K562 (cell line): ENCODE measurements around the gene SLC49A3. TPM values are rescaled to one million over a fixed set of nuclear protein-coding genes. Genes with fewer than 3 reads are reported as not detected.

Source experiments
- CCNT2 ChIP-seq: IDR thresholded peaks from 2 replicates; pipeline ENCODE4 v1.6.1; 2011; ENCODE audit warnings: borderline replicate concordance, low read depth, mild to moderate bottlenecking, moderate library complexity, mixed read lengths, low read length; ENCODE audit not compliant: insufficient read length; ENCODE audit errors: extremely low read depth
- DNMT1 ChIP-seq: fragments of 450-650 bp; IDR thresholded peaks from 2 replicates; pipeline ENCODE4 v1.6.1; 2016; ENCODE audit warnings: antibody characterized with exemption, mild to moderate bottlenecking
- EHMT2 ChIP-seq: fragments of 450-650 bp; IDR thresholded peaks from 2 replicates; pipeline ENCODE4 v1.6.1; 2018; ENCODE audit warnings: antibody characterized with exemption
- HNRNPUL1 ChIP-seq: fragments of 200-400 bp; formaldehyde crosslinking; IDR thresholded peaks from 2 replicates; pipeline ENCODE4 v1.6.1; 2017; ENCODE audit warnings: low read length
- IFI16 ChIP-seq: fragments of 250-450 bp; sonication (Bioruptor Pico); IDR thresholded peaks from 2 replicates; pipeline ENCODE4 v2.1.2; 2022; ENCODE audit warnings: mild to moderate bottlenecking, inconsistent platforms
- NCOA1 ChIP-seq: fragments of 450-650 bp; IDR thresholded peaks from 2 replicates; pipeline ENCODE4 v1.6.1; 2016; ENCODE audit warnings: low read depth
- POLR2B ChIP-seq: fragments of 450-650 bp; IDR thresholded peaks from 2 replicates; pipeline ENCODE4 v1.6.1; 2018; ENCODE audit warnings: low read depth; ENCODE audit not compliant: partially characterized antibody
- POLR3A ChIP-seq: IDR thresholded peaks from 2 replicates; pipeline ENCODE4 v1.6.1; 2011; ENCODE audit warnings: borderline replicate concordance, mild to moderate bottlenecking, moderate library complexity; ENCODE audit not compliant: insufficient read length, insufficient read depth; ENCODE audit errors: extremely low read depth
- PRMT5 ChIP-seq: sonication (generic); formaldehyde crosslinking; IDR thresholded peaks from 2 replicates; pipeline ENCODE4 v1.5.0; 2020; ENCODE audit warnings: missing genetic modification reagents
- PTRF ChIP-seq: fragments of 450-650 bp; IDR thresholded peaks from 2 replicates; pipeline ENCODE4 v1.6.1; 2016; ENCODE audit warnings: mild to moderate bottlenecking, missing genetic modification characterization, missing compliant biosample characterization
- SAFB2 ChIP-seq: fragments of 200-400 bp; formaldehyde crosslinking; IDR thresholded peaks from 2 replicates; pipeline ENCODE4 v1.6.1; 2018; ENCODE audit warnings: borderline replicate concordance, low read length, low read depth, moderate library complexity; ENCODE audit not compliant: severe bottlenecking
- TEAD2 ChIP-seq: fragments of 450-650 bp; IDR thresholded peaks from 2 replicates; pipeline ENCODE4 v1.6.1; 2016; ENCODE audit warnings: missing genetic modification characterization, control low read depth, missing compliant biosample characterization
- TRIM24 ChIP-seq, 2 experiments: fragments of 450-650 bp; IDR thresholded peaks; 2 replicates each; pipeline ENCODE4 v1.6.1; 2016
- ZKSCAN8 ChIP-seq: fragments of 200-800 bp; sonication (Bioruptor generic); IDR thresholded peaks from 2 replicates; pipeline ENCODE4 v1.6.1; 2016; ENCODE audit warnings: missing genetic modification characterization, missing compliant biosample characterization
- ZNF140 ChIP-seq: fragments of 250-450 bp; sonication (Bioruptor Pico); IDR thresholded peaks from 2 replicates; pipeline ENCODE4 v1.8.0; 2021; ENCODE audit warnings: moderate library complexity, mild to moderate bottlenecking, inconsistent platforms
- ZNF143 ChIP-seq: sonication (generic); formaldehyde crosslinking; IDR thresholded peaks from 2 replicates; pipeline ENCODE4 v1.9.0; 2022; ENCODE audit warnings: mild to moderate bottlenecking, missing genetic modification reagents
- ZNF146 ChIP-seq: IDR thresholded peaks from one replicate; pipeline ENCODE4 v1.6.1; 2018; ENCODE audit warnings: missing compliant biosample characterization; ENCODE audit not compliant: unreplicated experiment
- ZNF384 ChIP-seq: IDR thresholded peaks from 2 replicates; pipeline ENCODE4 v1.6.1; 2012; ENCODE audit warnings: low read depth, low read length, improper control_type of control experiment
- ZZZ3 ChIP-seq: fragments of 450-650 bp; IDR thresholded peaks from 2 replicates; pipeline ENCODE4 v1.6.1; 2016; ENCODE audit warnings: antibody characterized with exemption, mild to moderate bottlenecking, moderate library complexity
- polyA plus RNA-seq, 8 experiments: library from polyadenylated mRNA; depleted of rRNA in 4 of 8; stranded (reverse) in 5 of 8; unstranded in 3 of 8; fragments of >200 nt; fragmentation: Nextera tagmentation in 2 of 8; fragmentation: Illumina TruSeq in 1 of 8; extraction: Ambion mirVana in 2 of 8; extraction: Trizol in 1 of 8; gene quantifications; 2 replicates each; pipeline versions ENCODE4 v1.2.1 to v1.2.3, GENCODE V29; 2011 to 2014; ENCODE audit warnings: inconsistent platforms in 1 of 8, missing spikeins in 1 of 8
- total RNA-seq, 7 experiments: library from RNA; depleted of rRNA in 6 of 7; stranded (reverse); fragments of >200 nt in 6 of 7; fragmentation: Illumina TruSeq in 2 of 7; extraction: Trizol in 2 of 7; gene quantifications; 2 replicates each; pipeline versions ENCODE4 v1.2.1 to v1.2.3, GENCODE V29; 2011 to 2021; ENCODE audit warnings: low replicate concordance in 1 of 7
- TF ChIP-seq, protein P1 (sequence below): fragments of 250-450 bp; sonication (Bioruptor Pico); IDR thresholded peaks from 2 replicates; pipeline ENCODE4 v1.8.0; 2021; ENCODE audit warnings: mild to moderate bottlenecking, moderate library complexity
- TF ChIP-seq, protein P2 (sequence below): IDR thresholded peaks from 3 replicates; pipeline ENCODE4 v1.6.1; 2011; ENCODE audit warnings: borderline replicate concordance, mild to moderate bottlenecking; ENCODE audit not compliant: insufficient read length, insufficient read depth
- TF ChIP-seq, protein P3 (sequence below): fragments of 250-450 bp; sonication (Bioruptor Pico); IDR thresholded peaks from 2 replicates; pipeline ENCODE4 v1.9.0; 2021; ENCODE audit warnings: mild to moderate bottlenecking
- TF ChIP-seq, protein P4 (sequence below), 2 experiments: fragments of 450-650 bp; conservative IDR thresholded peaks; 2 replicates each; pipeline ENCODE4 v1.6.1; 2017; ENCODE audit warnings: mild to moderate bottlenecking in 2 of 2, moderate library complexity in 2 of 2
- TF ChIP-seq, protein P5 (sequence below): fragments of 450-650 bp; formaldehyde crosslinking; IDR thresholded peaks from 2 replicates; pipeline ENCODE4 v1.4.0; 2022; ENCODE audit warnings: mild to moderate bottlenecking, moderate library complexity

SLC49A3 gene
- total and polyA plus RNA-seq, 9 of the 15 experiments (the other 6 are each of a cell fraction or from before 2014, with no cell fraction given) = 0.24 to 0.41 TPM; not detected in 7

DNA sequence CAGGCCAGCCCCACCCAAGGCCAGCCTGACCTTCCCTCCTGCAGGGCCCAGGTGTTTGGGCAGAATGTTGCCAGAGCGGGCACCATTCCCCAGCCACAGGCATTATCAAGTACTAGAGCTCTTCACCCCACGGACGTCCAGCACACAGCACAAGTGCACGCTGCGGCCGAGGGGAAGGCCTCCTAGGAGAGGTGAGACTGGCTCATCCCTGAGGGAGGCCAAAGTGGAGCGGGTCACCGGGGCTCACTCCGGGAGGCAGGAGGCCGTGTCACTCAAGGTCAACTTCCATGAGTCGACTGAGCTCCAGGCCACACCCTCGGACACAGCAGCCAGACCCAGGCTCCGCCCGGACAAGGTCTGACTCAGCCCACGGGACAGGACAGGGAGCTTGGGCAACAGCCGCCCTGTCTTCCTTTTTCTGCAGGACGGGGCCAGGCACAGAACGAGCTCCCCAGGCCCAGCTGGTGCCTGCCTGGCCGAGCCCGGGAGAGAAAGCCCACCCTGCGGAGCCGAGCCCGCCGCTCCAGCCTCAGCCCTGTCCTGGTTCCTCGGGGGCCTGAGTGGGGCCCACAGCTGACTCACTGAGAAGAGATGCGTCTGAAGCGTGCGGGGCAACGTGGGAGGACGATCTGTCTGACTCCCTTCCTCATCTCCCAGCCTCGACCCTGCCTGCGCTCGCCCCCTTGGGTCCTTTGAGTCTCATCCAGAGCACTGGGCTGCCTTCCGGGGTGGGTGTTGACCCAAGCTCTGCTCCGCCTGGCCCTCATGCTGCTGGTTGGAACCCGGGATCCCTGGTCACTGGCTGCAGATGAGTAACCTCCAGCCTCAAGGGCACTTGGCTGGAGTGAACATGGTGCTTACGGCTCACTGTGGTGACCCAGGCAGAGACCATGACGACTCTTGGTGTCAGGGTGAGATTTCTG, 1.6 kb downstream of the SLC49A3 start (continued):
- TF ChIP-seq PRMT5 (CRISPR knock-in tag) = no peak
- TF ChIP-seq ZNF140 = no peak
- TF ChIP-seq SAFB2 = no peak
- no peak for TF ChIP-seq ZNF384
- no peak for TF ChIP-seq ZNF146 (CRISPR knock-in tag)
- no peak for TF ChIP-seq HNRNPUL1
- no peak for TF ChIP-seq TEAD2 (tag)
- TF ChIP-seq, protein P1, sequence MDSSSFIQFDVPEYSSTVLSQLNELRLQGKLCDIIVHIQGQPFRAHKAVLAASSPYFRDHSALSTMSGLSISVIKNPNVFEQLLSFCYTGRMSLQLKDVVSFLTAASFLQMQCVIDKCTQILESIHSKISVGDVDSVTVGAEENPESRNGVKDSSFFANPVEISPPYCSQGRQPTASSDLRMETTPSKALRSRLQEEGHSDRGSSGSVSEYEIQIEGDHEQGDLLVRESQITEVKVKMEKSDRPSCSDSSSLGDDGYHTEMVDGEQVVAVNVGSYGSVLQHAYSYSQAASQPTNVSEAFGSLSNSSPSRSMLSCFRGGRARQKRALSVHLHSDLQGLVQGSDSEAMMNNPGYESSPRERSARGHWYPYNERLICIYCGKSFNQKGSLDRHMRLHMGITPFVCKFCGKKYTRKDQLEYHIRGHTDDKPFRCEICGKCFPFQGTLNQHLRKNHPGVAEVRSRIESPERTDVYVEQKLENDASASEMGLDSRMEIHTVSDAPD (CRISPR knock-in tag) = no peak
- TF ChIP-seq TRIM24 (IDR thresholded peaks at IDR 0.05) = peak in 1 of 2 experiments; percentile 21; a peak in 1 of 4 replicates
- TF ChIP-seq, protein P2, sequence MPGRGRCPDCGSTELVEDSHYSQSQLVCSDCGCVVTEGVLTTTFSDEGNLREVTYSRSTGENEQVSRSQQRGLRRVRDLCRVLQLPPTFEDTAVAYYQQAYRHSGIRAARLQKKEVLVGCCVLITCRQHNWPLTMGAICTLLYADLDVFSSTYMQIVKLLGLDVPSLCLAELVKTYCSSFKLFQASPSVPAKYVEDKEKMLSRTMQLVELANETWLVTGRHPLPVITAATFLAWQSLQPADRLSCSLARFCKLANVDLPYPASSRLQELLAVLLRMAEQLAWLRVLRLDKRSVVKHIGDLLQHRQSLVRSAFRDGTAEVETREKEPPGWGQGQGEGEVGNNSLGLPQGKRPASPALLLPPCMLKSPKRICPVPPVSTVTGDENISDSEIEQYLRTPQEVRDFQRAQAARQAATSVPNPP = no peak
- TF ChIP-seq, protein P3, sequence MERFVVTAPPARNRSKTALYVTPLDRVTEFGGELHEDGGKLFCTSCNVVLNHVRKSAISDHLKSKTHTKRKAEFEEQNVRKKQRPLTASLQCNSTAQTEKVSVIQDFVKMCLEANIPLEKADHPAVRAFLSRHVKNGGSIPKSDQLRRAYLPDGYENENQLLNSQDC (CRISPR knock-in tag) = no peak
- no peak for TF ChIP-seq ZKSCAN8
- no peak for TF ChIP-seq DNMT1
- TF ChIP-seq, protein P4, sequence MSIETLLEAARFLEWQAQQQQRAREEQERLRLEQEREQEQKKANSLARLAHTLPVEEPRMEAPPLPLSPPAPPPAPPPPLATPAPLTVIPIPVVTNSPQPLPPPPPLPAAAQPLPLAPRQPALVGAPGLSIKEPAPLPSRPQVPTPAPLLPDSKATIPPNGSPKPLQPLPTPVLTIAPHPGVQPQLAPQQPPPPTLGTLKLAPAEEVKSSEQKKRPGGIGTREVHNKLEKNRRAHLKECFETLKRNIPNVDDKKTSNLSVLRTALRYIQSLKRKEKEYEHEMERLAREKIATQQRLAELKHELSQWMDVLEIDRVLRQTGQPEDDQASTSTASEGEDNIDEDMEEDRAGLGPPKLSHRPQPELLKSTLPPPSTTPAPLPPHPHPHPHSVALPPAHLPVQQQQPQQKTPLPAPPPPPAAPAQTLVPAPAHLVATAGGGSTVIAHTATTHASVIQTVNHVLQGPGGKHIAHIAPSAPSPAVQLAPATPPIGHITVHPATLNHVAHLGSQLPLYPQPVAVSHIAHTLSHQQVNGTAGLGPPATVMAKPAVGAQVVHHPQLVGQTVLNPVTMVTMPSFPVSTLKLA (conservative IDR thresholded peaks at IDR 0.05) = peak in 1 of 2 experiments; percentile 65; a peak in 2 of 4 replicates
- TF ChIP-seq IFI16 (CRISPR knock-in tag) = no peak
- TF ChIP-seq POLR3A = no peak
- no peak for TF ChIP-seq NCOA1
- TF ChIP-seq PTRF (tag) = no peak
- TF ChIP-seq POLR2B = peak; percentile 70
- no peak for TF ChIP-seq ZNF143 (CRISPR knock-in tag)
- peak; percentile 65 for TF ChIP-seq CCNT2
- TF ChIP-seq, protein P5, sequence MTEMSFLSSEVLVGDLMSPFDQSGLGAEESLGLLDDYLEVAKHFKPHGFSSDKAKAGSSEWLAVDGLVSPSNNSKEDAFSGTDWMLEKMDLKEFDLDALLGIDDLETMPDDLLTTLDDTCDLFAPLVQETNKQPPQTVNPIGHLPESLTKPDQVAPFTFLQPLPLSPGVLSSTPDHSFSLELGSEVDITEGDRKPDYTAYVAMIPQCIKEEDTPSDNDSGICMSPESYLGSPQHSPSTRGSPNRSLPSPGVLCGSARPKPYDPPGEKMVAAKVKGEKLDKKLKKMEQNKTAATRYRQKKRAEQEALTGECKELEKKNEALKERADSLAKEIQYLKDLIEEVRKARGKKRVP = no peak
- no peak for TF ChIP-seq EHMT2
- no peak for TF ChIP-seq ZZZ3
